Panc1 (cell line): Measurements from ENCODE around the gene FBRS.

Experiments
- CTCF ChIP-seq: fragments of 450-650 bp; IDR thresholded peaks from 2 replicates; pipeline ENCODE4 v1.5.1; 2017; ENCODE audit warnings: mild to moderate bottlenecking
- POLR2AphosphoS5 ChIP-seq: IDR thresholded peaks from 2 replicates; pipeline ENCODE4 v1.6.1; 2012; ENCODE audit warnings: mild to moderate bottlenecking, low read depth, low read length, moderate library complexity
- SIN3A ChIP-seq: IDR thresholded peaks from 2 replicates; pipeline ENCODE4 v1.6.1; 2012; ENCODE audit warnings: low read depth, mild to moderate bottlenecking, low read length, moderate library complexity, borderline replicate concordance; ENCODE audit not compliant: insufficient read depth
- TCF7L2 ChIP-seq: IDR thresholded peaks from 2 replicates; pipeline ENCODE4 v1.6.1; 2011; ENCODE audit warnings: mild to moderate bottlenecking, low read depth, low read length, inconsistent platforms

DNA sequence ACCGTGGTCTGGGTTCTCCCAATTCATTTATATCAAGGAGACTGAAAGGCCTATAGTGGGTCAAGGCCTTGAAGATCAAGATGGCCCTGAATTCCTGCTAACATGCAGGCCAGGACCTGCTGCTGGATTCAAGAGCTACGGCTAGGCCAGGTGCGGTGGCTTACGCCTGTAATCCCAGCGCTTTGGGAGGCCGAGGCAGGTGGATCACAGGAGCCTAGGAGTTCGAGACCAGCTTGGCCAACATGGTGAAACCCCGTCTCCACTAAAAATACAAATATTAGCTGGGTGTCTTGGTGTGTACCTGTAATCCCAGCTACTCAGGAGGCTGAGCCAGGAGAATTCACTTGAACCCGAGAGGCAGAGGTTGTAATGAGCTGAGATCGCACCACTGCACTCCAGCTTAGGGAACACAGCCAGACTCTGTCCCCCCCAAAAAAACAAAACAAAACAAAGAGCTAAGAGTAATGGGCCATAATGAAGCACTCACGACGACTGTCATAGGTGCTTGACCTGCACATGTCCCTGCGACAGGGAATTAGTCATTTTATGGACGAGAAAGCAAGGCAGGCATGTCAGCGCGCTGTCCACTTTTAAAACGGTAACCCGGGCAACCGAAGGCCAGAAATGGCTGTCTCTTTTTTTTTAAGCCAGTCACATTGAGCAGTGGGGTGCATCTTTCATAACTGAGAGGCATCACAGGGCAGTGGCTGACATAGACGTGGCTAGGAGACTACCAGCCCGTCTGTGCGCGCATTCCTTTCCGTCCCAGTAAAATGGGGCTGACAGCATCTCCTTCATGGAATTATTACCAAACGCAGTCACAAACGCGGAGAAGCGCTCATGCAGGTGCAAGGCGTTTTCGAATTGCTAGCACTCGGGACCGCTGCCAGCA is 1.0 kb upstream of the FBRS start:
- TF ChIP-seq TCF7L2: no peak
- TF ChIP-seq CTCF: no peak
- no peak; the same call in 1 of the 2 replicates for TF ChIP-seq POLR2AphosphoS5
- no peak for TF ChIP-seq SIN3A
